Calu3 (cell line): ENCODE data around the gene HMGB2. TPM values are rescaled to one million over a fixed set of nuclear protein-coding genes. Genes with fewer than 3 reads are reported as not detected.
A peak's percentile ranks its signal among the peaks of the same experiment; 100 is the strongest.

Experiments
- Bru-seq: library from RNA; stranded (reverse); fragments of 400-500 nt; gene quantifications from one replicate; lab custom pipeline; 2021; lab: Mats Ljungman, UMichigan
- BruChase-seq, 2 experiments: library from RNA; stranded (reverse); fragments of 400-500 nt; gene quantifications; one replicate each; lab custom pipeline; 2021; lab: Mats Ljungman, UMichigan
- BruUV-seq: library from RNA; stranded (reverse); fragments of 400-500 nt; replicated peaks from 2 replicates; lab custom pipeline; 2021; lab: Mats Ljungman, UMichigan
- CTCF ChIA-PET: fragments of 300-600 bp; sonication (Branson Sonifier 250); formaldehyde crosslinking; loops from one replicate; lab custom pipeline; 2022; ENCODE audit warnings: antibody characterized with exemption; lab: Charles Lee
- DNase-seq: peaks from one replicate; pipeline ENCODE4 v3.0.0; 2022
- H3K27ac Mint-ChIP-seq: one replicate; pipeline ENCODE4 v1.8.0; 2022; ENCODE audit warnings: mixed read lengths; ENCODE audit not compliant: unreplicated experiment
- H3K27me3 Mint-ChIP-seq: one replicate; pipeline ENCODE4 v1.8.0; 2022; ENCODE audit warnings: mixed read lengths; ENCODE audit not compliant: unreplicated experiment
- H3K36me3 Mint-ChIP-seq: one replicate; pipeline ENCODE4 v1.8.0; 2022; ENCODE audit warnings: mild to moderate bottlenecking, moderate library complexity, mixed read lengths; ENCODE audit not compliant: insufficient read depth, unreplicated experiment
- H3K4me1 Mint-ChIP-seq: one replicate; pipeline ENCODE4 v1.8.0; 2022; ENCODE audit warnings: mild to moderate bottlenecking, low read depth, mixed read lengths; ENCODE audit not compliant: unreplicated experiment
- H3K4me3 Mint-ChIP-seq: one replicate; pipeline ENCODE4 v1.8.0; 2022; ENCODE audit warnings: mild to moderate bottlenecking, low read depth, moderate library complexity, mixed read lengths; ENCODE audit not compliant: unreplicated experiment
- H3K9me3 Mint-ChIP-seq: one replicate; pipeline ENCODE4 v1.8.0; 2022; ENCODE audit warnings: low read depth, mixed read lengths; ENCODE audit not compliant: unreplicated experiment
- intact Hi-C: fragments of 100-400 bp; cut with micrococcal nuclease; formaldehyde crosslinking; loops from one replicate; pipeline ENCODE4 v1.10.0; 2022; ENCODE audit not compliant: unreplicated experiment
- long read RNA-seq: library from polyadenylated mRNA; stranded (forward); transcript quantifications from one replicate; pipeline ENCODE4 v2.0.0, GENCODE V29; 2022
- total RNA-seq: library from RNA; stranded (reverse); gene quantifications from 2 replicates; pipeline ENCODE4 v1.2.3, GENCODE V29; 2022
- TF ChIP-seq, protein P1 (sequence below): fragments of 200-600 bp; IDR thresholded peaks from one replicate; pipeline ENCODE4 v1.8.0; 2022; ENCODE audit warnings: antibody characterized with exemption; ENCODE audit not compliant: unreplicated experiment

The HMGB2 gene
- 108 and 128 TPM in 2 replicates for total RNA-seq
- Bru-seq, nascent RNA = percentile 94 among the genes with signal in this experiment
- BruChase-seq, experiment 1, labeled RNA remaining after a 6-hour chase = percentile 98 among the genes with signal in this experiment
- percentile 99 among the genes with signal in this experiment for BruChase-seq, experiment 2, labeled RNA remaining after a 2-hour chase
- long read RNA-seq, transcript HMGB2-202 (4 exons, 1,032 nt) = minor isoform, 5 of 183 reads
- long read RNA-seq, transcript HMGB2-201 (5 exons, 1,889 nt) = major isoform, 132 of 183 reads
- long read RNA-seq, transcript HMGB2-203 (5 exons, 1,175 nt) = minor isoform, 14 of 183 reads
- long read RNA-seq, partial matches to known transcripts = 26 of 183 reads
- long read RNA-seq, other reads (novel, unspliced or antisense) = 6 of 183 reads

DNA sequence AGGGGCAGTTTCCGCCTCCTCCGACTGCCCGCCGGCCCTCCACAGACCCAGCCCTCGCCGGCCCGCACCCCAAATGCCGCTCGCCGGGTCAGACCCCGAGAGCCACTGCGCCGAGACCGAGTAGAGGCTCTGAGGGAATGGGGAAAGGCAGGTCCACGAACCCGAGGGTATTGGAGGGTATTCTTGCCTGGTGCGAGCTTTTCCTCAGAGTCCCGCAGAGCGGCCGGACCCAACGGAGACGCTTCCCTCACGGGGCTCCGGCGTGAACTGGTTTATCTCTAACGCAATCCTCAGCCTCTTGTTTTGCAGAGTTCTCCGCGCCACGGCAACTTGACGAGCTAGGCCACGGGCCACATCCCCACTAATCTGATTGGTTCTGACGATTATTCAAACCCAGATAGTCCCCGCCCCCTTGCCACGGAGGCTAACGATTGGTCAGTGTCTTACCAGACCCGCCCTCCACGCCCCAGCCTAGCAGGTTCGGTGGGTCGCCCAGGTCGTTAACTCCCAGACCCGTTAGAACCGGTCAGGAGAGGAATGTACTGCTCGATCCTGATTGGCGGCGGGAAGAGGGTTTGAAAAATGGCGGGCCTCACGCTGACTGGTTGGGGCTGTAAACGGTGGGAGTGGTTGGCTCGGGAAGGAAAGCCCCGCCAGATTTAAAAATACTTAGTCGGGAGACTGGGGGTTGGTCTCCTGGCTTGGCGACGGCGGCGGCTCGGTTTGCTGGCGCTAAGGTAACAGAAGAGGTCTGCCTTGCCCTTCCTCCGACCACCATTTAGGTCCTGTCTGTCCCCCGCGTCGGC is at the start of gene HMGB2:
HMGB2 (minus strand) TSS at position 274 of the 806 bp plus-strand sequence. CDS start 709 bp downstream, outside the sequence.
- TF ChIP-seq, protein P1, sequence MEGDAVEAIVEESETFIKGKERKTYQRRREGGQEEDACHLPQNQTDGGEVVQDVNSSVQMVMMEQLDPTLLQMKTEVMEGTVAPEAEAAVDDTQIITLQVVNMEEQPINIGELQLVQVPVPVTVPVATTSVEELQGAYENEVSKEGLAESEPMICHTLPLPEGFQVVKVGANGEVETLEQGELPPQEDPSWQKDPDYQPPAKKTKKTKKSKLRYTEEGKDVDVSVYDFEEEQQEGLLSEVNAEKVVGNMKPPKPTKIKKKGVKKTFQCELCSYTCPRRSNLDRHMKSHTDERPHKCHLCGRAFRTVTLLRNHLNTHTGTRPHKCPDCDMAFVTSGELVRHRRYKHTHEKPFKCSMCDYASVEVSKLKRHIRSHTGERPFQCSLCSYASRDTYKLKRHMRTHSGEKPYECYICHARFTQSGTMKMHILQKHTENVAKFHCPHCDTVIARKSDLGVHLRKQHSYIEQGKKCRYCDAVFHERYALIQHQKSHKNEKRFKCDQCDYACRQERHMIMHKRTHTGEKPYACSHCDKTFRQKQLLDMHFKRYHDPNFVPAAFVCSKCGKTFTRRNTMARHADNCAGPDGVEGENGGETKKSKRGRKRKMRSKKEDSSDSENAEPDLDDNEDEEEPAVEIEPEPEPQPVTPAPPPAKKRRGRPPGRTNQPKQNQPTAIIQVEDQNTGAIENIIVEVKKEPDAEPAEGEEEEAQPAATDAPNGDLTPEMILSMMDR = no peak
- no TSS peak for BruUV-seq
- peak; percentile 98 for DNase-seq
- CTCF ChIA-PET = interaction anchor here (0.8 to 2.3 kb wide), 4 partner anchors 33 to 86 kb away, joined by 3 to 12 read pairs (median 5); partner anchors contain the start of gene SAP30
- Mint-ChIP-seq H3K9me3 (no peaks in the 10 kb centered on the region), H3K27me3 (no peaks in the 10 kb centered on the region), H3K36me3 (peaks cover 46% of the 10 kb centered on the region), H3K4me1 (peaks cover 19% of the 10 kb centered on the region), H3K27ac (peak within 1 kb of the TSS; percentile 60), H3K4me3 (peak within 1 kb of the TSS; percentile 93)
- intact Hi-C loops = loop anchor here (2.0 to 5.0 kb wide), 2 partner anchors 35 to 83 kb away; no protein-coding TSS in a partner anchor

DNA sequence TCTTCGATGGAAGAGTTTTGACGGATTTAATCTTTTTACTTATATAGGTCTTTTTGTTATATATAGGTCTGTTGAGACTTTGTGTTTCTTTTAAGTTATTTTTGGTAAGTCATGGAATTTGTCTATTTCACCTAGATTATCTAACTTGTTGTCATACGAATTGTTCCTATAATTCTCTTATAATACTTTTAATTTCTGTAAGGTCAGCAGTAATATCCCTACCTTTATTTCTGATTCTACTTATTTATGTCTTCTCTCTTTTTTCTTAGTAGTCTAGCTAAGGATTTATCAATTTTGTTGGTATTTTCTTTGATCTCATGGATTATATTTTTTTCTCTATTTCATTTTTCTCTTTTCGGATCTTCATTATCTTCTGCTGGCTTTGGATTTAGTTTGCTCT is 48.2 kb upstream of the HMGB2 start:
- CTCF ChIA-PET = no interaction called here
- H3K36me3 Mint-ChIP-seq = no peaks in the 10 kb centered on the region
- H3K9me3 Mint-ChIP-seq = no peaks in the 10 kb centered on the region
- H3K4me1 Mint-ChIP-seq = no peaks in the 10 kb centered on the region
- no peak overlapping the region for H3K4me3 Mint-ChIP-seq
- DNase-seq = no peak
- no TSS peak for BruUV-seq
- intact Hi-C loops = no loop called here
- no peaks in the 10 kb centered on the region for H3K27me3 Mint-ChIP-seq
- H3K27ac Mint-ChIP-seq = no peak overlapping the region
- TF ChIP-seq, protein P1 = no peak

DNA sequence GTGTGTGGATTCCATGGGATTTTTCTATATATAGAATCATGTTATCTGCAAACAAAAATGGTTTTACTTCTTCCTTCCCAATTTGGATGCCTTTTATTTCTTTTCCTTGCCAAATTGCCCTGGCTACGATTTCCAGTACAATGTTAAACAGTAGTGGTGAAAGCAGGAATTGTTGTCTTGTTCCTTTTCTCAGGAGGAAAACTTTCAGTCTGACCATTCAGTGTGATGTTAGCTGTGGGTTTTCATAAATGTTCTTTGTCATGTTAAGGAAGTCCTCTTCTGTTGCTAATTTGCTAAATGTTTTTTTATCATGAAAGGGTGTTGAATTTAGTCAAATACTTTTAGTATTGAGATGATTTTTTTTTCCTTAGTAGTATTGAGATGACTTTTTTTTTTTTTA is 47.5 kb upstream of the HMGB2 start:
- TF ChIP-seq, protein P1 = no peak
- H3K4me3 Mint-ChIP-seq = no peak overlapping the region
- H3K27ac Mint-ChIP-seq = no peak overlapping the region
- H3K9me3 Mint-ChIP-seq = no peaks in the 10 kb centered on the region
- H3K36me3 Mint-ChIP-seq = no peaks in the 10 kb centered on the region
- CTCF ChIA-PET = no interaction called here
- no TSS peak for BruUV-seq
- no peaks in the 10 kb centered on the region for H3K4me1 Mint-ChIP-seq
- H3K27me3 Mint-ChIP-seq = no peaks in the 10 kb centered on the region
- DNase-seq = no peak
- intact Hi-C loops = no loop called here

DNA sequence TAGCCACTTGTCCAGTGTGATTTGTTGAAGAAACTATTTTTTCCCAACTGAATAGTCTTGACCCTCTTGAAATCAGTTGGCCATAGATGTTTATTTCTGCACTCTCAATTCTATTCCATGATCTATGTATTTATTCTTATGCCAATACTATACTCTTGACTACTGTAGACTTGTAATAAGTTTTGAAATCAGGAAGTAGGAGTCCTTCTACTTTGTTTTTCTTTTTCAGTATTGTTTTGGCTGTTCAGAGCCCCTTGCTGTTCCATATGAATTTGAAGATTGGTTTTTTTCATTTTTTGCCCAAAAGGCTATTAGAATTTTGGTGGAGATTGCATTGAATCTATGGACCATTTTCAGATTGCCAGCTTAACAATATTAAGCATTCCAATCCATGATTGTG is 46.8 kb upstream of the HMGB2 start:
- H3K4me3 Mint-ChIP-seq = no peak overlapping the region
- H3K36me3 Mint-ChIP-seq = no peaks in the 10 kb centered on the region
- no peak overlapping the region for H3K27ac Mint-ChIP-seq
- TF ChIP-seq, protein P1 = no peak
- H3K4me1 Mint-ChIP-seq = no peaks in the 10 kb centered on the region
- H3K9me3 Mint-ChIP-seq = no peaks in the 10 kb centered on the region
- H3K27me3 Mint-ChIP-seq = no peaks in the 10 kb centered on the region
- BruUV-seq = no TSS peak
- intact Hi-C loops = no loop called here
- CTCF ChIA-PET = no interaction called here
- no peak for DNase-seq
